Activated T-helper 2 cell treated with anti-CD3 and anti-CD28 coated beads, Interferon-gamma antibody, Interleukin-2, Interleukin-4, amounts not matched to agents 10 μg/mL and 5 μg/mL and 100 μg/mL, durations not matched to agents 14 hours and 24 hours and 36 hours (primary cell): ENCODE results near the gene RNLS. TPM values are rescaled to one million over a fixed set of nuclear protein-coding genes. Genes with fewer than 3 reads are reported as not detected.
"Not testable (repeated sequence)": the region's sequence is repeated elsewhere in the genome, so short reads cannot be mapped to it uniquely, and the experiment has no call there.

Source experiments
- DNase-seq: peaks from one replicate; pipeline ENCODE4 v3.0.0; 2021; ENCODE audit warnings: low spot score
- H3K27ac Mint-ChIP-seq: one replicate; pipeline ENCODE4 v1.8.0; 2021; ENCODE audit warnings: mixed read lengths
- H3K27me3 Mint-ChIP-seq: one replicate; pipeline ENCODE4 v1.8.0; 2021; ENCODE audit warnings: low read depth, mixed read lengths
- H3K36me3 Mint-ChIP-seq: one replicate; pipeline ENCODE4 v1.8.0; 2021; ENCODE audit warnings: low read depth, mixed read lengths
- H3K4me1 Mint-ChIP-seq: one replicate; pipeline ENCODE4 v1.8.0; 2021; ENCODE audit warnings: low read depth, mixed read lengths
- H3K4me3 Mint-ChIP-seq: one replicate; pipeline ENCODE4 v1.8.0; 2021; ENCODE audit warnings: low read depth, mild to moderate bottlenecking, moderate library complexity, mixed read lengths
- H3K9me3 Mint-ChIP-seq: one replicate; pipeline ENCODE4 v1.8.0; 2021; ENCODE audit warnings: mixed read lengths
- intact Hi-C: fragments of 100-400 bp; cut with micrococcal nuclease; formaldehyde crosslinking; loops from one replicate; pipeline ENCODE4 v1.15.1; 2023
- total RNA-seq: library from RNA; stranded (reverse); gene quantifications from 2 replicates; pipeline ENCODE4 v1.2.3, GENCODE V29; 2022

The RNLS gene
- total RNA-seq, 1 donor from 2014 or later: 1.6 TPM

GRCh38 chr10:88379575-88379974 is 203.5 kb downstream of the RNLS start:
- H3K27me3 Mint-ChIP-seq: no peaks in the 10 kb centered on the region
- peaks cover 24% of the 10 kb centered on the region for H3K9me3 Mint-ChIP-seq
- H3K27ac Mint-ChIP-seq: no peak overlapping the region
- intact Hi-C loops: no loop called here
- peaks cover 22% of the 10 kb centered on the region for H3K4me1 Mint-ChIP-seq
- no peak overlapping the region for H3K4me3 Mint-ChIP-seq
- DNase-seq: no peak
- H3K36me3 Mint-ChIP-seq: peaks cover 26% of the 10 kb centered on the region

DNA sequence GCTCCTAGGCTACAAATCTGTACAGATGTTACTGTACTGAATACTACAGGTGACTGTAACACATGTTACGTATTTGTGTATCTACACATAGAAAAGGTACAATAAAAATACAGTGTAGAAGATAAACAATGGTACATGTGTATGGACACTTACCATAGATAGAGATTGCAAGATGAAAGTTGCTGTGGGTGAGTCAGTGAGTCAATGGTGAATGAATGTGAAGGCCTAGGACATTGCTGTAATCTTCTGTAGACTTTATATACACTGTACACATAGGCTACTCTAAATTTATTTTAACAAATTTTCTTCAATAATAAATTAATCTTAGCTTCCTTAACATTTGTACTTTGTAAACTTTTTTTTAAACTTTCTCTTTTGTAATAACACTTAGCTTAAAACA is 205.6 kb downstream of the RNLS start:
- intact Hi-C loops: no loop called here
- Mint-ChIP-seq H3K4me1 (peaks cover 15% of the 10 kb centered on the region), H3K4me3 (no peak overlapping the region), H3K36me3 (peaks cover 14% of the 10 kb centered on the region), H3K27ac (no peak overlapping the region), H3K27me3 (peaks cover 2% of the 10 kb centered on the region), H3K9me3 (peaks cover 12% of the 10 kb centered on the region)
- DNase-seq: no peak

GRCh38 chr10:88374392-88375175 is 208.5 kb downstream of the RNLS start:
- H3K4me3 Mint-ChIP-seq: no peak overlapping the region
- H3K4me1 Mint-ChIP-seq: peaks cover 9% of the 10 kb centered on the region
- H3K36me3 Mint-ChIP-seq: peaks cover 3% of the 10 kb centered on the region
- peaks cover 6% of the 10 kb centered on the region for H3K9me3 Mint-ChIP-seq
- intact Hi-C loops: no loop called here
- DNase-seq: no peak
- peaks cover 2% of the 10 kb centered on the region for H3K27me3 Mint-ChIP-seq
- no peak overlapping the region for H3K27ac Mint-ChIP-seq

DNA sequence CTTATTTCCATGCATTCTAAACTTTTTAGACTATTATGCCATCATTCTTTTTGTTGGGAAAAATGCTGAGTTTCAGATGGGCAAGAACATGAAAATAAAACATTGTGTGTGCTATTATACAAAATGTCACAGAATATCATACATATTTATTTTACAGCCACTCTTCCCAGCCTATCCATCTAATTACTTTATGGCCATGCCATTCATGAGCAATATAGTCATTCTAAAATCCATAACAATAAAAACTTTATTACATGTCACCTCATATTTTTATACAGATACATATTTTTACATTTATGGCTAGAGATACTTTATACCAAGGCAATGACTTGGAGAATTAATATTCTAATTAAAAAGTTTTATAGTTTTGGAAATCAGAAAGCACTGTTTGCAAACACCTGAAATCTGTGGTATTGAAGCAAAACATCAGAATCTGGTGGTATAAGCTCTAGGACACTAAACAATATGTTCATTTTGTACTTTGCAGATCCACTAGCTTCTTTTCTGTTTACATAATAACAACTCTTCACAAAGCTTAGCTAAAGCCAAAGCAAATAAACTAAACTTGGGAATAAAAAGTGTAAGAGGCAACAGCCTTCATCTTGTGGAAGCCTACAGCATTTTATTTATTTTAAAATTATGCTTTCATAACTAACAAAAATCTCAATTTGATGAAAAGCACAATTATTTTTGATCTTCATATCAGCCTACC is 210.1 kb downstream of the RNLS start:
- Mint-ChIP-seq H3K4me1 (peaks cover 6% of the 10 kb centered on the region), H3K27ac (no peak overlapping the region), H3K27me3 (peaks cover 2% of the 10 kb centered on the region), H3K36me3 (no peaks in the 10 kb centered on the region), H3K4me3 (no peak overlapping the region), H3K9me3 (no peaks in the 10 kb centered on the region)
- intact Hi-C loops: no loop called here
- DNase-seq: no peak

DNA sequence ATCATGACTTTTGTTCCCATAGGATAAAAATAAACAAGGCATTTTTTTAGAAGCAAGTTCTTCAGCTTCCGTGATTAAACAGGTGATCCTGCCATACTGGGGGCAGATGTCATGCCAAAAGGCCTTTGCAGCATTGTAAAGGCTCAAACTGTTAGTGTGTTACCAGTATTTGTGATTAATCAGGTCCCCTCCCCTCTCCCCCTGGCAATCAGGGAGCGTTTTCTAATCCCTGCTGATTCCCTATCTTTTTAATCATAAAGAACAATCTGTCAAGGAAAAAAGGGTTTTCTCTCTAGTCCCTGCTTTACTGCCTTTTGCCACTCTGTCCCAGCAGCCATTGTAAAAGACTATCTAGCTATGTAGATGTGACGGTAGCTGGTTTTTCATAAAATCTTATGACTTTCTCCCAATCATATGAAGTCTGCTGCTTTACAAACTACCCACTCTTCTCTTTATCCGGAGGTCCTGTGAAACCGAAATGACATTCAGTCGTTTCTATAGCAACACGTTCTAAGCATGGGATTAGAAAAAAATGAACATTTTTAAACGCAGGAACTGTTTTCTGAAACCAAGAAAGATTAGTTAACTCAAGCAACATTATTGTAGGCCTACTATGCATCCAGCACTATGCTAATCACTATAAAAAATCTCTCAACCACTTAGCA is 210.9 kb downstream of the RNLS start:
- peaks cover 2% of the 10 kb centered on the region for H3K27me3 Mint-ChIP-seq
- no peak overlapping the region for H3K4me3 Mint-ChIP-seq
- H3K36me3 Mint-ChIP-seq: no peaks in the 10 kb centered on the region
- peaks cover 6% of the 10 kb centered on the region for H3K4me1 Mint-ChIP-seq
- no peak for DNase-seq
- H3K9me3 Mint-ChIP-seq: peaks cover 6% of the 10 kb centered on the region
- intact Hi-C loops: no loop called here
- no peak overlapping the region for H3K27ac Mint-ChIP-seq

DNA sequence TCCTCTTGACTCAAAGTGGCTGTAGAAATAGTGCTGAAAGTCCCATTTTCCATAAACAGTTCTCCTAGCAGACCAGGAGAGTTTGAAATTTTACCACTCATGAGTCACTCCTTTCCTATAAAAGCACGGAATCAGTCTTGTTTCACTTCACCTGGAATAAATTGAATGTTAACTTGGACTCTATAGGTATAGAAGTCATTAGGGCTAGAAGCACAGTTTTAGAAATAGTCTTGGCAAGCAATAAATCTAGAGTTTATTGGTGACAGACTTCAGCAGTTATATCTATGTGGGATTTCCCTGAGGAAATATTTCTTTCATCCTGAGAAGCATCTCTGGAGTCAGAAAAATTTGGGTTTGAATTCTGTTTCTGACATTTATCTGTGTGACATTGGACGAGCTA is 212.4 kb downstream of the RNLS start:
- DNase-seq: no peak
- Mint-ChIP-seq H3K27me3 (peaks cover 2% of the 10 kb centered on the region), H3K36me3 (no peaks in the 10 kb centered on the region), H3K4me1 (peaks cover 6% of the 10 kb centered on the region), H3K4me3 (no peak overlapping the region), H3K9me3 (peaks cover 7% of the 10 kb centered on the region), H3K27ac (no peak overlapping the region)
- intact Hi-C loops: no loop called here

- H3K36me3 Mint-ChIP-seq: no peaks in the 10 kb centered on the region
- H3K27me3 Mint-ChIP-seq: peaks cover 1% of the 10 kb centered on the region
- intact Hi-C loops: no loop called here
- H3K4me3 Mint-ChIP-seq: no peak overlapping the region
- H3K27ac Mint-ChIP-seq: no peak overlapping the region
- H3K4me1 Mint-ChIP-seq: no peaks in the 10 kb centered on the region
- peaks cover 7% of the 10 kb centered on the region for H3K9me3 Mint-ChIP-seq
- no peak for DNase-seq
Observed at GRCh38 chr10:88366772-88367171, 216.3 kb downstream of the RNLS start.

DNA sequence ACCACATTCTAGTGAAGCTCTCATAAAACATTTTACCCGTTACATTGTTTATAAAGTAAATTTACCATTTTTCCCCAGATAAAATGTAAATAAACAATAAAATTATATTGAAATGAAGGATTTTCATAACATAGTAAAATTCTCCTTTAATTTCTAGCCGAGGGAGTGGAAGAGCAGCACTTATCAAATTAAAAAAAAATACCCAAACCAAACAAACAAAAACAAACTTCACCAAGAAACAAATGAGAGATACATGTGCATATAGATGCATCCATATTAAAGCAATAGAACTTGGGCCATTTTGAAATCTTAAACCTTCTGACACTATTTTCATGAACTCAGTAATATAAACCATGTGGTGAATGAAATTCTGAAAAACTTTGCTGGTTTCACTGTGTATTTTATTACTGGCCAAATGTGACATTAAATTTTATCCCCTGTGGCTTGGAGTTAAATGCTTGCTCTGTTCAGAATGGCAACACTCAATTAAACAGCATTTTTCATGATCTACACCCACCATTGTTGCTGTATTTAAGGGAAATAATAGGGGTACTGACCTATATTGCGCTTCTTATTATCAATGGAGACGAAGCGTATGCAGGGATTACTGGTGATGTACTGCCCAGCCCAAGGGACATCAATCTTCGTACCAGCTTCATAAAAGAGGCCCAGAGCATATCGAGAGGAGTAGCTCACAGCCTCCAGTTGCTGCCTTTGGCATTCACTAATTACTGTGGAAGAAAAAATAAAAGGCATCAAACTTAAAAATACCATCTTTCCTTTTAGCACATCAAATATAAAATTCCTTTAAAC is 220.9 kb downstream of the RNLS start:
- Mint-ChIP-seq H3K4me1 (no peaks in the 10 kb centered on the region), H3K9me3 (peaks cover 2% of the 10 kb centered on the region), H3K36me3 (no peaks in the 10 kb centered on the region), H3K4me3 (no peak overlapping the region), H3K27ac (no peak overlapping the region), H3K27me3 (peaks cover 1% of the 10 kb centered on the region)
- intact Hi-C loops: no loop called here
- DNase-seq: no peak

DNA sequence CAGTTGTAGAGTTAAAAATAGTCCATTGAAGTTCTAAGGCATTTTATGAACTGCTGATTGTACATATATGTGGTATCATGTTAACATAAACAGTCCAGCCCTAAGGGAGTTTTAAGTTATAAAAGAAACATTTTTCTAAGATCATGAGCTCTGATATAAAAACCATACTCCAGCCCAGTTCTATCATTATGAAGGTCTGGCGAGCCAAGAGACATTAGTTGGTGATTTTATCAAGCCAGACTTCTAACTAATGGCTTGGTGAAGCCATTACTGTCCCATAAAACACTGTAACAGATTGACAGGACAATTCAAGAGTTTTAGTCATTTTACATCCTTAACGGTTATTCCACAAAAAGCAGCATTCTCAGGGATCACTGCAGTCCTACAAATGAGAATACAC is 221.6 kb downstream of the RNLS start:
- Mint-ChIP-seq H3K27ac (no peak overlapping the region), H3K9me3 (peaks cover 4% of the 10 kb centered on the region), H3K27me3 (peaks cover 1% of the 10 kb centered on the region), H3K4me1 (no peaks in the 10 kb centered on the region), H3K4me3 (no peak overlapping the region), H3K36me3 (no peaks in the 10 kb centered on the region)
- intact Hi-C loops: no loop called here
- DNase-seq: no peak

DNA sequence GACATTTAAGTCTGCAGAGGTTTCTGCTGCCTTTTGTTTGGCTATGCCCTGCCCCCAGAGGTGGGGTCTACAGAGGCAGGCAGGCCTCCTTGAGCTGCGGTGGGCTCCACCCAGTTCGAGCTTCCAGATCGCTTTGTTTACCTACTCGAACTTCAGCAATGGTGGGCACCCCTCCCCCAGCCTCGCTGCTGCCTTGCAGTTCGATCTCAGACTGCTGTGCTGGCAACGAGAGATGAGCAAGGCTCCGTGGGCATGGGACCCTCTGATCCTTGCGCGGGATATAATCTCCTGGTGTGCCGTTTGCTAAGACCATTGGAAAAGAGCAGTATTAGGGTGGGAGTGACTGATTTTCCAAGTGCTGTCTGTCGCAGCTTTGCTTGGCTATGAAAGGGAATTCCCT is 227.4 kb downstream of the RNLS start:
- H3K4me3 Mint-ChIP-seq, H3K27me3 Mint-ChIP-seq, H3K27ac Mint-ChIP-seq, intact Hi-C loops, H3K4me1 Mint-ChIP-seq, DNase-seq: not testable (repeated sequence)
- Mint-ChIP-seq H3K36me3 (peaks cover 22% of the 10 kb centered on the region), H3K9me3 (peaks cover 27% of the 10 kb centered on the region)

DNA sequence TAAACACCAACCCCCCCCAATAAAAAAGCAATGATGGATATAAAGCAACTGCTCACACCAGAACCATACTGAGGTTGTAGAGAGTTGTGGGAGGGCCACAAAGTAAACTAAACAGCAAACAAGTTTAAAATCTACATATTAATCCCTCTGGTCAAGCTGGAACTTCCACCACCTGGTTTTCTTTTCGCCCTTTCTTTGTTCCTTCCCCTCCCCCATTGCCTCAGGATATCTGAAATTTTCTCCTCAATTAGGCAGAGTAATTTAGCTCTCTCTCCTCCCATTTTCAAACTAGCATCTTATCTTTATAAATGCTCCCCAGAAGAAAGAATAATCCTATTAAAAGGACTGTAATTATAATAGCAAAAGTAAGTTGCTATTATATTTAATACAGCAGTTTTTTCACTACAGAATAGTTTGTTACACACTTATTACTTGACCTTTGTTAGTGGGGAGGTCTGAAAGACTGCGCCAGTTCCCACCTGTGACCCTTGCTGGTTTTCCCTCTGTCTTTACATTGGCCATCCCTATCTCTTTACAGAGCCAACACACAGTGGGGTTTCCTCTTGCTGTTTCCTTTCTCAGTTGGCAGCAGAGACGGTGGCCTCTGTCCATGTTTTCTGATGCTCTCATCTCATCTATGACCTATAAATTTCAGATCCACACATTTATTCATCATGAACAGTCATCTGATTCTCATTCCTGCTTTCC is 235.4 kb downstream of the RNLS start:
- H3K4me3 Mint-ChIP-seq: no peak overlapping the region
- DNase-seq: no peak
- peaks cover 12% of the 10 kb centered on the region for H3K27me3 Mint-ChIP-seq
- peaks cover 15% of the 10 kb centered on the region for H3K36me3 Mint-ChIP-seq
- H3K27ac Mint-ChIP-seq: no peak overlapping the region
- peaks cover 5% of the 10 kb centered on the region for H3K4me1 Mint-ChIP-seq
- intact Hi-C loops: no loop called here
- peaks cover 15% of the 10 kb centered on the region for H3K9me3 Mint-ChIP-seq

- intact Hi-C loops: no loop called here
- peaks cover 12% of the 10 kb centered on the region for H3K27me3 Mint-ChIP-seq
- H3K4me1 Mint-ChIP-seq: peaks cover 5% of the 10 kb centered on the region
- no peak overlapping the region for H3K4me3 Mint-ChIP-seq
- H3K9me3 Mint-ChIP-seq: peaks cover 15% of the 10 kb centered on the region
- no peak overlapping the region for H3K27ac Mint-ChIP-seq
- no peak for DNase-seq
- peaks cover 13% of the 10 kb centered on the region for H3K36me3 Mint-ChIP-seq
Observed at GRCh38 chr10:88347022-88347421, 236.1 kb downstream of the RNLS start.
